ENCODE measurements around the gene NUP54.

DNA sequence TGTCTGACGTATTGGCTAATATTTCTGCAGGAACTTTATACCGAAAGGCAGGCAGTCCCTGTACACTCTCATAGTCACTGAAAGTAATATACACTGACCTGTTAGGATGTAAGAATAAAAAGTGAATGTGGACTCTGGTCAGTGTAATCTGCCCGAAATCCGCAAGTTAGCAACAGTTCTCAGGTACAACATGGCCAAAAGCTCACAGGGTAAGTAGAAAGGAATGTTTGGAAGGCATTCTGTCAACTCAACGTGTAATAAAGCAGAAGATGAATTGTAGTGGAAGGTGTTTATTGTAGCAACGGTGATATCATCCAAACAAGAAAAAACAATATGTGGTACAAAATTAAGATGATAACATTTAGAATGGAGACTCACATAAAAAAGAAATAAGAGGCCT lies 26.0 kb upstream of the NUP54 start:
- TF ChIP-seq, protein P1, sequence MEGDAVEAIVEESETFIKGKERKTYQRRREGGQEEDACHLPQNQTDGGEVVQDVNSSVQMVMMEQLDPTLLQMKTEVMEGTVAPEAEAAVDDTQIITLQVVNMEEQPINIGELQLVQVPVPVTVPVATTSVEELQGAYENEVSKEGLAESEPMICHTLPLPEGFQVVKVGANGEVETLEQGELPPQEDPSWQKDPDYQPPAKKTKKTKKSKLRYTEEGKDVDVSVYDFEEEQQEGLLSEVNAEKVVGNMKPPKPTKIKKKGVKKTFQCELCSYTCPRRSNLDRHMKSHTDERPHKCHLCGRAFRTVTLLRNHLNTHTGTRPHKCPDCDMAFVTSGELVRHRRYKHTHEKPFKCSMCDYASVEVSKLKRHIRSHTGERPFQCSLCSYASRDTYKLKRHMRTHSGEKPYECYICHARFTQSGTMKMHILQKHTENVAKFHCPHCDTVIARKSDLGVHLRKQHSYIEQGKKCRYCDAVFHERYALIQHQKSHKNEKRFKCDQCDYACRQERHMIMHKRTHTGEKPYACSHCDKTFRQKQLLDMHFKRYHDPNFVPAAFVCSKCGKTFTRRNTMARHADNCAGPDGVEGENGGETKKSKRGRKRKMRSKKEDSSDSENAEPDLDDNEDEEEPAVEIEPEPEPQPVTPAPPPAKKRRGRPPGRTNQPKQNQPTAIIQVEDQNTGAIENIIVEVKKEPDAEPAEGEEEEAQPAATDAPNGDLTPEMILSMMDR (IDR thresholded peaks at IDR 0.05; ENCODE audit: low read depth, low read length), result no peak
- no peak for TF ChIP-seq EZH2phosphoT487 (IDR thresholded peaks at IDR 0.05; ENCODE audit: low read depth)
